ENCODE results near the gene CHCHD6. TPM values are rescaled to one million over a fixed set of nuclear protein-coding genes. Genes with fewer than 3 reads are reported as not detected.
A peak's percentile ranks its signal among the peaks of the same experiment; 100 is the strongest.

Gene CHCHD6
- total and polyA plus RNA-seq, 2 of the 4 experiments (the other 2 are of a cell fraction): 18.8 to 28.9 TPM

GRCh38 chr3:126851934-126852333, 147.9 kb downstream of the CHCHD6 start:
- H3K4ac ChIP-seq (ENCODE audit: low read depth, low read length): peak overlapping the region; percentile 83
- no peak overlapping the region for H3K9ac ChIP-seq (ENCODE audit: low read depth, low read length)
- peak overlapping the region; percentile 95; the same call in 1 of the 2 replicates for H2BK120ac ChIP-seq (ENCODE audit: low read depth, low read length)
- no peak overlapping the region for H3K4me3 ChIP-seq (ENCODE audit: insufficient read depth, low read depth, low read length)
- H2BK5ac ChIP-seq (ENCODE audit: low read depth, low read length, poor library complexity, severe bottlenecking): no peak overlapping the region
- H4K5ac ChIP-seq (ENCODE audit: low read depth, low read length): no peak overlapping the region
- ChIA-PET CTCF (no interaction called here), POLR2A (ENCODE audit: unreplicated experiment) (no interaction called here)
- H3K18ac ChIP-seq (ENCODE audit: low read depth, low read length): peak overlapping the region; percentile 37; the same call in 1 of the 2 replicates
- BruUV-seq (replicated peaks): no TSS peak
- no peak overlapping the region for H3K4me2 ChIP-seq (ENCODE audit: low read depth, low read length)
- H3K79me1 ChIP-seq (ENCODE audit: low read depth in 1 of 2, low read length in 2 of 2): peaks cover 0 to 11% of the 10 kb centered on the region in 2 experiments; a peak in 2 of 4 replicates
- H3K4me1 ChIP-seq (ENCODE audit: control insufficient read depth, insufficient read depth, low read length): peaks cover 15% of the 10 kb centered on the region
- no peak overlapping the region for H2AK9ac ChIP-seq (replicated peaks; ENCODE audit: low read depth, low read length, poor library complexity)
- no peak overlapping the region for H2AFZ ChIP-seq (replicated peaks; ENCODE audit: low read length, poor library complexity)
- no peak overlapping the region for H3K27ac ChIP-seq (ENCODE audit: insufficient read depth, low read length)
- no peaks in the 10 kb centered on the region for H3K27me3 ChIP-seq (ENCODE audit: control insufficient read depth, insufficient read depth, low read length)
- WGBS, 2 experiments (ENCODE audit: extremely low coverage in 2 of 2, insufficient read length in 1 of 2): 100% methylated on average over 2 of the region's 6 CpGs; no CpG with 5 or more reads in 1 of the 2 experiments
- dilution Hi-C loops (cut with HindIII; ENCODE audit: low sequenced_read_pairs, unreplicated experiment): no loop called here
- H4K8ac ChIP-seq (ENCODE audit: low read depth in 2 of 2, low read length in 2 of 2): no peak overlapping the region; a peak in 1 of 4 replicates
- intact Hi-C loops (cut with micrococcal nuclease): loop anchor here (5.0 kb wide), 2 partner anchors 110 to 130 kb away; partner anchors contain the start of gene PLXNA1
- H3K9me3 ChIP-seq (ENCODE audit: control insufficient read depth, insufficient read depth, low read length): no peaks in the 10 kb centered on the region
- TF ChIP-seq RFX5 (IDR thresholded peaks at IDR 0.05; ENCODE audit: low read depth, low read length) (no peak), CHD1 (IDR thresholded peaks at IDR 0.05; ENCODE audit: low read depth, low read length) (no peak), RCOR1 (IDR thresholded peaks at IDR 0.05; ENCODE audit: insufficient replicate concordance, low read length) (no peak), CEBPB (IDR thresholded peaks at IDR 0.05; ENCODE audit: low read depth, low read length) (no peak), BHLHE40 (IDR thresholded peaks at IDR 0.05; ENCODE audit: low read depth, low read length) (no peak), RAD21 (IDR thresholded peaks at IDR 0.05; ENCODE audit: low read length) (no peak), MXI1 (IDR thresholded peaks at IDR 0.05; ENCODE audit: borderline replicate concordance, low read depth, low read length) (no peak), MAFK (IDR thresholded peaks at IDR 0.05; ENCODE audit: low read depth, low read length) (no peak), FOS (IDR thresholded peaks at IDR 0.05; ENCODE audit: low read depth, low read length) (no peak), POLR2A (IDR thresholded peaks at IDR 0.05; ENCODE audit: low read depth, low read length) (no peak), MAZ (IDR thresholded peaks at IDR 0.05; ENCODE audit: borderline replicate concordance, low read depth, low read length) (no peak), SMC3 (IDR thresholded peaks at IDR 0.05; ENCODE audit: low read depth, low read length) (no peak), NFE2L2 (IDR thresholded peaks at IDR 0.05; ENCODE audit: low read depth, low read length) (no peak), ELK1 (IDR thresholded peaks at IDR 0.05; ENCODE audit: borderline replicate concordance, low read depth, low read length) (no peak), CTCF (conservative IDR thresholded peaks at IDR 0.05; ENCODE audit: low read depth, low read length) (no peak), USF2 (IDR thresholded peaks at IDR 0.05; ENCODE audit: low read depth, low read length) (no peak)
- peaks cover 16% of the 10 kb centered on the region for H3K9me1 ChIP-seq (ENCODE audit: insufficient read depth, low read length)
- H3K23ac ChIP-seq (ENCODE audit: low read depth, low read length): no peak overlapping the region
- peaks cover 3% of the 10 kb centered on the region; the same call in 1 of the 2 replicates for H4K20me1 ChIP-seq (ENCODE audit: insufficient read depth, low read length)
- peak overlapping the region; percentile 33; the same call in 1 of the 3 replicates for H2BK15ac ChIP-seq (ENCODE audit: low read depth, low read length)
- peak overlapping the region; percentile 43; the same call in 1 of the 2 replicates for H2BK20ac ChIP-seq (ENCODE audit: low read depth, low read length)
- H3K56ac ChIP-seq (ENCODE audit: extremely low read depth, insufficient read depth, low read length): no peak overlapping the region; the same call in 1 of the 2 replicates
- in situ Hi-C loops (cut with MboI; ENCODE audit: low sequenced_read_pairs): no loop called here
- ATAC-seq (ENCODE audit: low read depth) (no peak), DNase-seq (no peak)
- peak overlapping the region; percentile 39; the same call in 1 of the 2 replicates for H2AK5ac ChIP-seq (ENCODE audit: low read depth, low read length)
- H3K14ac ChIP-seq (replicated peaks; ENCODE audit: low read depth, low read length): no peak overlapping the region
- no peaks in the 10 kb centered on the region for H3K36me3 ChIP-seq (ENCODE audit: control insufficient read depth, insufficient read depth, low read length)
- peak overlapping the region; percentile 93 for H4K91ac ChIP-seq (ENCODE audit: insufficient read depth, low read depth, low read length)

Data from IMR-90 (cell line).